ENCODE results near the gene BRD3OS. TPM values are rescaled to one million over a fixed set of nuclear protein-coding genes. Genes with fewer than 3 reads are reported as not detected.

The BRD3OS gene
- total and polyA plus RNA-seq, 2 experiments from 2014 or later = 9.2 to 16.0 TPM

GRCh38 chr9:134014946-134015345, 10.3 kb upstream of the BRD3OS start:
- TF ChIP-seq NANOG (IDR thresholded peaks at IDR 0.05; ENCODE audit: borderline replicate concordance) (no peak), EZH2 (IDR thresholded peaks at IDR 0.05; ENCODE audit: low read depth, unreplicated experiment) (no peak), POLR2AphosphoS5 (IDR thresholded peaks at IDR 0.05; ENCODE audit: low read depth) (no peak), CTCF (conservative IDR thresholded peaks at IDR 0.05; ENCODE audit: low read depth in 2 of 2) (no peak), JUNB (IDR thresholded peaks at IDR 0.05; ENCODE audit: unreplicated experiment) (no peak), CREB1 (CRISPR knock-in tag; IDR thresholded peaks at IDR 0.05; ENCODE audit: low read depth) (no peak), ZNF114 (CRISPR knock-in tag; IDR thresholded peaks at IDR 0.05) (no peak), ZNF331 (CRISPR knock-in tag; IDR thresholded peaks at IDR 0.05; ENCODE audit: low read depth) (no peak), STAT1 (IDR thresholded peaks at IDR 0.05; ENCODE audit: unreplicated experiment) (no peak), EZH2phosphoT487 (IDR thresholded peaks at IDR 0.05; ENCODE audit: unreplicated experiment) (no peak)
- TF ChIP-seq, protein P1, sequence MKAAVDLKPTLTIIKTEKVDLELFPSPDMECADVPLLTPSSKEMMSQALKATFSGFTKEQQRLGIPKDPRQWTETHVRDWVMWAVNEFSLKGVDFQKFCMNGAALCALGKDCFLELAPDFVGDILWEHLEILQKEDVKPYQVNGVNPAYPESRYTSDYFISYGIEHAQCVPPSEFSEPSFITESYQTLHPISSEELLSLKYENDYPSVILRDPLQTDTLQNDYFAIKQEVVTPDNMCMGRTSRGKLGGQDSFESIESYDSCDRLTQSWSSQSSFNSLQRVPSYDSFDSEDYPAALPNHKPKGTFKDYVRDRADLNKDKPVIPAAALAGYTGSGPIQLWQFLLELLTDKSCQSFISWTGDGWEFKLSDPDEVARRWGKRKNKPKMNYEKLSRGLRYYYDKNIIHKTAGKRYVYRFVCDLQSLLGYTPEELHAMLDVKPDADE (IDR thresholded peaks at IDR 0.05) = no peak
- TF ChIP-seq, protein P2, sequence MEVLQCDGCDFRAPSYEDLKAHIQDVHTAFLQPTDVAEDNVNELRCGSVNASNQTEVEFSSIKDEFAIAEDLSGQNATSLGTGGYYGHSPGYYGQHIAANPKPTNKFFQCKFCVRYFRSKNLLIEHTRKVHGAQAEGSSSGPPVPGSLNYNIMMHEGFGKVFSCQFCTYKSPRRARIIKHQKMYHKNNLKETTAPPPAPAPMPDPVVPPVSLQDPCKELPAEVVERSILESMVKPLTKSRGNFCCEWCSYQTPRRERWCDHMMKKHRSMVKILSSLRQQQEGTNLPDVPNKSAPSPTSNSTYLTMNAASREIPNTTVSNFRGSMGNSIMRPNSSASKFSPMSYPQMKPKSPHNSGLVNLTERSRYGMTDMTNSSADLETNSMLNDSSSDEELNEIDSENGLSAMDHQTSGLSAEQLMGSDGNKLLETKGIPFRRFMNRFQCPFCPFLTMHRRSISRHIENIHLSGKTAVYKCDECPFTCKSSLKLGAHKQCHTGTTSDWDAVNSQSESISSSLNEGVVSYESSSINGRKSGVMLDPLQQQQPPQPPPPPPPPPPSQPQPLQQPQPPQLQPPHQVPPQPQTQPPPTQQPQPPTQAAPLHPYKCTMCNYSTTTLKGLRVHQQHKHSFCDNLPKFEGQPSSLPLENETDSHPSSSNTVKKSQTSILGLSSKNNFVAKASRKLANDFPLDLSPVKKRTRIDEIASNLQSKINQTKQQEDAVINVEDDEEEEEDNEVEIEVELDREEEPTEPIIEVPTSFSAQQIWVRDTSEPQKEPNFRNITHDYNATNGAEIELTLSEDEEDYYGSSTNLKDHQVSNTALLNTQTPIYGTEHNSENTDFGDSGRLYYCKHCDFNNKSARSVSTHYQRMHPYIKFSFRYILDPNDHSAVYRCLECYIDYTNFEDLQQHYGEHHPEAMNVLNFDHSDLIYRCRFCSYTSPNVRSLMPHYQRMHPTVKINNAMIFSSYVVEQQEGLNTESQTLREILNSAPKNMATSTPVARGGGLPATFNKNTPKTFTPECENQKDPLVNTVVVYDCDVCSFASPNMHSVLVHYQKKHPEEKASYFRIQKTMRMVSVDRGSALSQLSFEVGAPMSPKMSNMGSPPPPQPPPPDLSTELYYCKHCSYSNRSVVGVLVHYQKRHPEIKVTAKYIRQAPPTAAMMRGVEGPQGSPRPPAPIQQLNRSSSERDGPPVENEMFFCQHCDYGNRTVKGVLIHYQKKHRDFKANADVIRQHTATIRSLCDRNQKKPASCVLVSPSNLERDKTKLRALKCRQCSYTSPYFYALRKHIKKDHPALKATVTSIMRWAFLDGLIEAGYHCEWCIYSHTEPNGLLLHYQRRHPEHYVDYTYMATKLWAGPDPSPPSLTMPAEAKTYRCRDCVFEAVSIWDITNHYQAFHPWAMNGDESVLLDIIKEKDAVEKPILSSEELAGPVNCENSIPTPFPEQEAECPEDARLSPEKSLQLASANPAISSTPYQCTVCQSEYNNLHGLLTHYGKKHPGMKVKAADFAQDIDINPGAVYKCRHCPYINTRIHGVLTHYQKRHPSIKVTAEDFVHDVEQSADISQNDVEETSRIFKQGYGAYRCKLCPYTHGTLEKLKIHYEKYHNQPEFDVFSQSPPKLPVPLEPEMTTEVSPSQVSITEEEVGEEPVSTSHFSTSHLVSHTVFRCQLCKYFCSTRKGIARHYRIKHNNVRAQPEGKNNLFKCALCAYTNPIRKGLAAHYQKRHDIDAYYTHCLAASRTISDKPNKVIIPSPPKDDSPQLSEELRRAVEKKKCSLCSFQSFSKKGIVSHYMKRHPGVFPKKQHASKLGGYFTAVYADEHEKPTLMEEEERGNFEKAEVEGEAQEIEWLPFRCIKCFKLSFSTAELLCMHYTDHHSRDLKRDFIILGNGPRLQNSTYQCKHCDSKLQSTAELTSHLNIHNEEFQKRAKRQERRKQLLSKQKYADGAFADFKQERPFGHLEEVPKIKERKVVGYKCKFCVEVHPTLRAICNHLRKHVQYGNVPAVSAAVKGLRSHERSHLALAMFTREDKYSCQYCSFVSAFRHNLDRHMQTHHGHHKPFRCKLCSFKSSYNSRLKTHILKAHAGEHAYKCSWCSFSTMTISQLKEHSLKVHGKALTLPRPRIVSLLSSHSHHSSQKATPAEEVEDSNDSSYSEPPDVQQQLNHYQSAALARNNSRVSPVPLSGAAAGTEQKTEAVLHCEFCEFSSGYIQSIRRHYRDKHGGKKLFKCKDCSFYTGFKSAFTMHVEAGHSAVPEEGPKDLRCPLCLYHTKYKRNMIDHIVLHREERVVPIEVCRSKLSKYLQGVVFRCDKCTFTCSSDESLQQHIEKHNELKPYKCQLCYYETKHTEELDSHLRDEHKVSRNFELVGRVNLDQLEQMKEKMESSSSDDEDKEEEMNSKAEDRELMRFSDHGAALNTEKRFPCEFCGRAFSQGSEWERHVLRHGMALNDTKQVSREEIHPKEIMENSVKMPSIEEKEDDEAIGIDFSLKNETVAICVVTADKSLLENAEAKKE (CRISPR knock-in tag; IDR thresholded peaks at IDR 0.05) = no peak
- H4K20me1 ChIP-seq (replicated peaks; ENCODE audit: insufficient read depth) = no peaks in the 10 kb centered on the region
- ATAC-seq (no peak), DNase-seq (ENCODE audit: low spot score) (no peak)
- H3K4me3 ChIP-seq = no peak overlapping the region
- H3K79me2 ChIP-seq (replicated peaks; ENCODE audit: insufficient read depth) = no peaks in the 10 kb centered on the region
- no peaks in the 10 kb centered on the region for H3K36me3 ChIP-seq (ENCODE audit: insufficient read depth)
- H3K4me1 ChIP-seq (ENCODE audit: insufficient read depth) = no peaks in the 10 kb centered on the region
- H3K36me3 Mint-ChIP-seq (ENCODE audit: low read depth) = peaks cover 32% of the 10 kb centered on the region
- H3K4me1 Mint-ChIP-seq = no peaks in the 10 kb centered on the region
- peaks cover 68% of the 10 kb centered on the region for H3K9me3 Mint-ChIP-seq
- H3F3A ChIP-seq (replicated peaks; ENCODE audit: low read depth) = no peaks in the 10 kb centered on the region
- H2AFZ ChIP-seq = no peak overlapping the region
- no peak overlapping the region for H3K27ac ChIP-seq (ENCODE audit: low read depth)
- no peak overlapping the region for H3K4me2 ChIP-seq
- H3K27me3 ChIP-seq (ENCODE audit: insufficient read depth) = no peaks in the 10 kb centered on the region
- H3K4me3 Mint-ChIP-seq = no peak overlapping the region
- H3K27me3 Mint-ChIP-seq (ENCODE audit: insufficient read depth, low read depth, poor library complexity) = peaks cover 18% of the 10 kb centered on the region
- no peaks in the 10 kb centered on the region for H3K9me2 ChIP-seq (ENCODE audit: insufficient read depth)
- H3K27ac Mint-ChIP-seq = no peak overlapping the region
